Amygdala (tissue), 56 donors: Measurements from ENCODE around the gene ATXN7L1.
"Not testable (repeated sequence)": the region's sequence is repeated elsewhere in the genome, so short reads cannot be mapped to it uniquely, and the experiment has no call there.

Experiments used
- DNase-seq, 56 donors: peaks; one replicate each; lab custom pipeline; 2025; lab: John Stamatoyannopoulos, UW

ATXN7L1 gene

DNA sequence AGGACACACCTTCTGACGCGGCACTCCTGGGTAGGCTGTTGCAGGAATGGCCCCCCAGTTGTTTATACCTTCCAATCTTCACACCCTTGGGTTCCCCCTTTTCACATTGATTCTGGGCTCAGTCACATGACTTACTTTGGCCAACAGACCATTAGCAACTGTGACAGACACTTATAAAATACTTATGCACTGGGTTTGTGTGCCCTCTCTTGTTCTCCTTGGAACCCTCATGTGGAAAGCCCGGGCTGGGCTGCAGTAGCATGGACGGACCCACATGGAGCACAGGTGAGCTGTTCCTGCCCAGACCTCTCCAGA is 69.0 kb downstream of the ATXN7L1 start:
- no peak for DNase-seq

DNA sequence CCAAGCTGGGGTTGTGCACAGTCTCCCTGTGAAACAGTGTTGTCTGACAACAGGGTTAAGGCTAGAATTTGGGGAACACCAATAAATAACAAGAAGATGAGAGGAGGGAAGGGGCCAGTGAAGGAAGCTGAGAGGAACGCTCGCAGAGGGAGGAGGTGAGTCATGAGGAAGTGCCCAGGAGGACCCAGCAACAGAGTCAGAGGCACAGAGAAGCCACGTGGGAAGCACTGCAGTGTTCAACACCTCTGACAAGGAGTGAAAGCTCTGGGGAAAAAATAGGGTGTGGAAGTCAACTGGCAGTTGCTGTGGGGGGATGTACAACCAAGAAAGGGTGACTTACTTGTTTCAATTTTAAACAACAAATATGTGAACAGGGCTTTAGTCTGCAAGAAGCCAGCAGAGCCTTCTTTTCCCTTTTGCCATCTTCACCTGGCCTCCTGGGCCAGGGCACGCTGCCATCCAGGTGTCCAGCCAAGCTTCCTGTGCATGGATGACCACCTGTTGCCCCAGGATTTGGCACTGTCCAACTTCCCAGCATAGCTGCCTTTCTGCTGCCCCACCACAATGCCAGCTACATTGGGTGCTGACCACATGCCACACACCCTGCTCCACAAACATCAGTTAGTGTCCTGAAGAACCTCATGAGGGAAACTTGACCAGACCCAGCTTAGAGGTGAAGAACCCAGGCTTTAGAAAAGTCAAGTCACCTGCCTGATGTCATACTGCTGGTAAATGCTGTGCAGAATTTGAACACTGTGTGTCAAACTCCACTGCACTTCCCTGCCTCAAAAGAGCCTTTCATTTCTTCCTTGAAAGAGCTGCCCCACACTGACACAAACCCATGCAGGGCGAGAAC is 69.6 kb downstream of the ATXN7L1 start:
- DNase-seq = peak in 1 of 56 donors; percentile 17

DNA sequence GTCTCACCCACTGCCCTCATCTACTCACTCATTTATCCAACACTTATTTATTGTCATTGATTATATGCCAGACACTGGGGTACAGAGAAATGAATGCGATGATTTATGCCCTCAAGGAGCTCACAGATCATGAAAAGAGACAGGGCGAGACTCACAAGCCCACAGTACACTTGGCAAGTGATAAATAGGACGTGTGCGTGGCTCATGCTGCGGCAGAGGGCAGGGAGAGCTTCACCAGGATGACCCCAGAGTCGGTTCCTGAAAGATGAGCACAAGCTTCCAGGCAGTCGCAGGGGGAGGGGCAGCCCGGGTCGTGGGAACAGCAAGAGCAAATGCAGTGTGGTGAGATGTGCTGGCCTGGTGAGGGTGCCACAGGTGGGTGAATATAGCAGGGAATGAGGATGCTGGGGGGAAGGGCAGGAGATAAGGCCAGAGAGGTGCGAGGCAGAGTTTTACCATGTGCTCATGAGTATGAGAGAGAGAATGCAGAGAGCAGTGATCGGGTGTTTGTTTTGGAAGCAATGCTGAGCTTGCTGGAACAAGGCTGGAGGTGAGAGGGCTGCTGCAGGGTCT is 70.9 kb downstream of the ATXN7L1 start:
- no peak for DNase-seq

DNA sequence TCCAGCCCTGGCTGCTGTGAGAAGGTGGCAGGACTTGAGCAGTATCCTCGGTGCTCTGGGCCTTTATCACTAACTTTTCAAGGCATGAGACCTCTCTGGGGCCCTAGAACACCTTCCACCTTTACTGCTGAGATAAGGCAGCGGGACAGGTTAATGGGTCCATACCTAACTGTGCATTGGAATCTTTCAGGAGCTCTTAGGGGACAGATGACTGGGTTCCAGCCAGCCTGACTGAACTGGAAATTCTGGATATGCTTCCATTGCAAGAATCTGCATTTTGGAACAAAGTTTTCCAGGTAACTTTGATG is 73.0 kb downstream of the ATXN7L1 start:
- no peak for DNase-seq

DNA sequence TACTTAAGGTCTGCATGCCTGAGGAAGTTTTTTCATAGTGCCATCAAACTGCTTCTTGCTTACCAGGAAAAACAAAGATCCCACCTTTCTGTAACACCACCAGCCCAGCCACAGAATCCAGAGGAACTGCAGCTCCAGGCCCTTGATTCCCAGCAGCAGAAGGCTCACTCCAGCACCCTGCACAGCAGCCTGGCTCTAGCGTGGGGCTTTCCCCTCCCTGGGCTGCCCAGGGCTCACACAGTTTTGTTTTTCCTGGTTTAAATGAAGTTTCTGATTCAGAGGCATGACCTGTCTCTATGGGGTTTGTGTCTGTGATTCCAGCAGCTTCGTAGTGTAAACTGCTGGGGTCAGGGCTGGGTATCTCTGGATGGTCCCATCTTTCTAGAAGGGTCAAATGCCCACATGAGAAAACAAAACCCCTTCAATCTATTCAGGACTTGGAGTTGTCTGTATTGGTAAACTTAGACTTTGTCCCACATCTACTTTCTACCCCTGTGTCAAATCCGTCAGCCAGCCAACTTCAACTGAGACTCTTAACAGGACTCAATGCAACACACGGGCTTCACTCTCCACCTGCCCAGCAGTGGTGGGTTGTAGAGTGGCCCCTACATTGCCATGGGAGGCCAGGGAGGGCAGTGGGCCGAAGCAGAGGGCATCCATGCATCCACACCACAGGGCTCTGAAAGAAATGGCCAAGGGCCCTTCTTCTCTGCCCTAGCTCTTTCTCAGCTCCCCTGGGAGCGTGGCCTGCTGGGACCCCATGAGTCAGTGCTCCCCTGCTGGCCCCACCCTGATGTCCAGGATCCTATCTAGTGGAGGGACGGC is 73.6 kb downstream of the ATXN7L1 start:
- DNase-seq = no peak

DNA sequence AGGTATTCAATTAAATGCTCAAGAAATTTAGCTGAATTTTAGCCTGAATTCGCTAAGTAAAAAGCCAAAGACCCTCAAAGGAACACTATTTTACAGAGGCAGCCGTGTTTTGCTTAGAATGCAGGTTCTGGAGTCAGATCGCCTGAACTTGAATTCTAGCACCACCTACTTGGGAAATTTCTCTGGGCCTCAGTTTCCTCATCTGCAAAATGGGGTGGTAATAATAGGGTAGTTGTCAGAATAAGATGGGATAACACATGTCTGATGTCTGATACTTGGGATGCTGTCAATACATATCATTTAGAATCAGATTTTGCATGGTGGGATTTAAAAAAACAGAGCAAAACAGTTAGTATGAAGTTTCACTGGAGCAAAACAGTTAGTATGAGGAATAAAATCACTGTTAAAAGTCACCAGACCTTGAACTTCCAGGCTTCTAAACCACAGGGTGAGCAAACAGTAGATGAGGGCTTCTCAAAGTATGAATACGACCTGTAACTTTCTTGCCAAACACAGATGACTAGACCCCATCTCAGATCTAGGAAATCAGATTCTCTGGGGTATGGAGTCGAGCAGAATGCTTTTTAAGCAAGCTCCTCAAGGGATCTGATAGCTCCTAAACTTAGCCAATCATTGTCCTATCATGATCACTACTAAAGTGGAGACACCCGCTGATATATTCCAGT is 75.4 kb downstream of the ATXN7L1 start:
- no peak for DNase-seq

DNA sequence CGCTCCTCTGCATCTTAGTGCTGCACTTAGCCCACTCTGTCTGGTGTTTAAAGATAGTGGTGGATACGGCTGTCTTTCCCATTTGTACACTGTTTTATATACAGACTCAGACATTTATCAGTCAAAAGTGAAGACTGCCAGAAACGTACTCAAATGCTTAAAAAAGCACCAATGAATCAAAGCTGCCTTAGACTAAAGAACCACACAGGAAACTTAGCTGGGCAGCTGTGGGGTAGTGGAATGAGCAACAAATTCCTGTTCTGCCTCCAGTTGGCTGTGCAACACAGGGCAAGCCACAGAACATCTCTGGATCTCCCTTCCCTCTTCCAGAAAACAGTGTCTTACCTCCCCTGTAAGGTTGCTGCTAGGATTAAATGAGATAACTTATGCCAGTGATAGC is 76.0 kb downstream of the ATXN7L1 start:
- DNase-seq = no peak

DNA sequence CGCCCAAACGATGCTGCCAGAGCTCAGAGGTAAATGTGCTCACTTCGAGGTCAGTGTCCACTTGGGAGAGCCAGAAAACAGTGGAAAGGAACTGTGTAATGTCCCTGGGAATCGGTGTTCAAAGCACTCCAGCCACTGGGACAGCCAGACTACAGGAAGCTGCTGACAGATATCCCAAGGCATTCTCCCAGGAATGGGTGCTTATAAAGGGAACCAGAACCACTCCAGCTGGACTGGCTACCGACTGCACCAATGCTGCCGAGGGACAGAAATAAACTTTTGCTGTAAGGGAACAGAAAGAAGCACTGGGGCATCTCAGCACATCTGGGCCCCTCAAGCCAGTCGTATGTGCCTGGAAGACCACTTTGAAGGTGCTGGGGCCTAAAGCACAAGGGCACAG is 76.7 kb downstream of the ATXN7L1 start:
- no peak for DNase-seq

DNA sequence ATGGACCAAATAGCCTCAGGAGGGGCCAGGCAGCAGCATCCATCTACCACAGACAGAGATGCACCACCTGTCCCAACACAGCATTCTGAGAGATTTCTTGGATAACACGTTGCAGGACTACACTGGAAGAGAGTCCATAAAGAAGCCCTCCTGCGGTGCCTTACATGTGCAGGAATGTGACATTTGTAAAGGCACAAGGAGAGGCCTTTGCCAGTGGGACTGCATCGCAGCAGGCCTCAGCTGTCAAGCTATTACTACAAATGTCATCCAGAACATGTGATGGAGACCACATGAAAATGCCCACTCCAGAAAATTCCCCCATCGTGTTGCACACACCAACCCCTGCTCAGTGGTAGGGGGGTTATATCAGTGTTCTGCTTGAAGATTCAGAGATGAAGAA is 77.4 kb downstream of the ATXN7L1 start:
- no peak for DNase-seq

DNA sequence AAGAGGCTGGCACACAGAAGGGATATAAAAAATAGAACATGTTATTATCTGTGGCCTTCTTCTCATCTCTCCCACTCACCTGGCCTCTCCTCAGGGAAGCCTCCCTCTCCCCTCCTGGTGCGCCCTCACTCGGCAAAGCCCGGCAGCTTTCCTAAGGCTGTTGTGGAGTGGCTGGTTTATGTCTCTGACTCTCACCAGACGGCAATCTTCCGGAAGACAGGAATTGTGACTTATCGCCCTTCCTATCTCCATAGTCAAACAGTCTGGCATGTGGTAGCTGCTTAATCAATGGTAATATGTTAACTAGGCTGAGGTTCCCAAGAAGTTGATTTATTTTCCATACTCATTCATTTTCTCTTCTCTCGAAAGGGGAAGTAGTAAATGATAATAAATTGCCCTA is 78.7 kb downstream of the ATXN7L1 start:
- peak in 1 of 56 donors; percentile 3 for DNase-seq

DNA sequence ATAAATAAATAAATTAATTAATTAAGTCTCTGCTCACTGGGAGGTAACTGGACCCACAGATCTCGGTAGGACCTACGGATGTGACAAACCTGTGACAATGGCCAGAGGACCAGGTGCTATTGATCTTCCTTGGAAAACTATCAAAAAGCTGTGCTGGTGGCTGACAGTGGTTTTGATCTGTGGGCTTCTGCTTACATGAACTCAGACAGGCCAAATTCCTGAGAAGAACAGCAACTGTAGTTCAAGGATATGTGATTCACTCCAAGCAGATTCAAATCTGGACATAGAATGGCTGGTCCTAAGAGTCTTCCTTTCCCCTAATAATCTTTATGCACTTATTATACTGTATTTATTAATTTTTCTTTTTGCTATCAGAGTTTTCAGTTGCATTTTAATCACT is 80.0 kb downstream of the ATXN7L1 start:
- DNase-seq = no peak

DNA sequence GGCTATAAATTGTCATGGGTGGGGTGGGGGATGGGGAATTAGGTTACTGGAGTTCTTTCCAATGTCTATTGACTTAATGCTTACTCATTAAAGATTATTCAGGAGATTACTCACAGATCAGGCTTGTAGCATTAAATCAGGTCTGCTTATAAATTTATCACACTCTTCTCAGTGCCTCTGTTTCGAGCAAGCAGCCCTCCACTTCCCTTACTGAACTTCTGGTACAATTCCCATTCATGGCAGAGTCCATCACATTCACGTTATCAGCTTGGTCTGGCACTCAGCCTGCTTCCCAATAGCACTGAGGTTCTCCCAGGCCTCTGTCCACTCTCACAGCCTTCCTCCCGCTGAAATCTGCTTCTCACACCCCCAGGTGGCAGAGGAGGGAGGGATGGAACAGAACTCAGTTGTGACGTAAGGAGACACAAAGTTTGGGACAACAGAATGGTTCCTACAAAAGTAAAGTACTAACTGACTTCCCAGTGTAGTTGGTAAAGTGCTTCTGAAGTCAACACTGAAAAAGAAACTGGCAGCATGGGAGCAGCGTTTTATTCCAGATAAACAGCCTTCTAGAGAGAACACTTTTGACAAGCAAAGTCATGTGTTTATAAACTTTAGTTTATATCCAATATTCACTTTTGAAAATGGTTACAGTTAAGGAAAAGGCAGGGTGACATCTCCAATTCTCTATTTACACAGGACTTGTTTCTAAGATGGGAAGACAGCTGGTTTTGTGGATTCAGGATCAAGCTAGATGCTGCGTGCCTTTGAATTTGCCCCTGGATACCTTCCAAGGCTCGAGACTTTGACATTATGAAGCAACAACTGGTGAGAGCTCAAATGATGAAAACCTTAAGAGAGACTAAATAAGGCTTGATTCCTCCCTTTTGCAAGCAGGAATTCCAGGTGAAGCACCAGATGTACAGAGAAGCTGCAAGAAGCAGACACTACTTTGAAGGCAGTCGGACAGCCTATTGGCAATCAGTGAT is 81.4 kb downstream of the ATXN7L1 start:
- DNase-seq = no peak

DNA sequence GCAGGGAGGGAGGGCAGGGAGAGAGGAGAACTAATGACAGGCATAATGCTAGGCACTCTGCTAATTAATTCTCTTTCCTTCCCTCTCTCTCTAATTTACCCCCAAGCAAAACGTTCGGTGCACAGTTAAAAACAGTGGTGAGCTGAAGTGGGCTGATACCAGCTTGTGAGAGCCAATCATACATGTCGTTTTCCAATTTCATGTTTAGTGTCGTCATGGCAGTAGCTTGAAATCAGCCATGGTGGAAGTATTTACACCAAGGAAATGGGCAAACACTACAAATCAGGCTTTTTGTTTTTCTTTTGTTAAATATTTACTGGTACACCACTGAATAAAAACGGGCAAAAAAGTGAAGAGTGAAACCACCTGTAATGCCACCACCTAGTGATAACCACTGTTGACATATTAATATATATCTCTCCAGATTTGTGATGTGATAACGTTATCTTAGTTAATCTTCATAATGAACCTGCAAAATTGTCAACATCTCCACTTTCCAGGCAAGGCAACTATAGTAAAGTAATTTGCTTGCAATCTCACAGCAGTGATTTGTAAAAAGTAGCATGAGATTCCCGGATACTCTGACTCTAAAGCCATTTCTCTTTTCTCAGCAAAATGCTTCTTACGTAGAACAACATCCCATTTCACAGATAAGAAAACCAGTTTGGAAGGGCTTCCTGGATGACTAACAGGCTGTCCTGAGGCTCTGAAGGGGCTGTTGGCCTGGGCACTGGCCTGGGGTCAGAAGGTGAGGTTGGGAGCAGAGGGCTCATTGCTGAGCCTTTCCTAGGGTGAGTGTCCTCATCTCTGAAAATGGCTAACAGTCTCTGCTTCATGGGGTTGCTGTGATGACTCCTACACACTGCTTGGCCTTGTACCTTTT is 83.7 kb downstream of the ATXN7L1 start:
- no peak for DNase-seq

DNA sequence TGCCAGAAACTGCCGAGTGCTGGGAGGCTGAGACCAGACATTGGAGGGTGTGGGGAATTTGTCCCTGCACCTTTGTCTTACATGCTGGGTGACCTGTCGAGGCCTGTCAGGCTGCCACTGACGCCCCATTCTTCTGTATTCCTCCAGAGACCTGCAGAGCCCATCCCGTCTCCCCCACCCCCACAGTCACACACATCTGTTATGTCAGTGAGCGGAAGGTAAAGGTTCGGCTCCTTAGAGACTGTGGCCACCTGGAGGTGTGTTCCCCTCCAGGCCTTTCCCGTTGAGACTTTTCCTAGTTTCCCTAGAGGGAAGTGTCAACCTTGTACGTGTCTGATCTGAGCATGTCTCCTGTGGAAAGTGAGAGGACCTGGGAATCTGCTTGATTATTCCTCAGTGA is 84.5 kb downstream of the ATXN7L1 start:
- no peak for DNase-seq

DNA sequence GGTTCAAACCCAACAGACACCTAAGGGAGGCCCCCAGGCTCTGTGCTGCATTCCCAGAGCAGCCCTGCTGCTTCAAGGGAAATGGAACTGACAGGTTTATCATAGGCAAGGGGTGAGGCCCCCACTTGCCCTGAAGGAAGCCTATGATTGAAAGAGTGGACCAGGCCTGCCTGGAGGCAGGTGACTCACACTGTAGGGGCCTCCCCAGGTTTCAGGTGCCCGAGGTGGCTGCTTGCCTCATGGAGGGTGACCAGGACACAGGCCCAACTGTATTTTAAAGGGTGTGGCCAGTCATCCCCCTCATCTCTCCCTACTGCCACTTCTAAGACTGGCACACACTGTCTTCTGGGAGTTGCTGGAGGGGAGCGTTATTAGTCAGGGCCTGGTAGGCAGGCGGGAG is 85.4 kb downstream of the ATXN7L1 start:
- DNase-seq = no peak

DNA sequence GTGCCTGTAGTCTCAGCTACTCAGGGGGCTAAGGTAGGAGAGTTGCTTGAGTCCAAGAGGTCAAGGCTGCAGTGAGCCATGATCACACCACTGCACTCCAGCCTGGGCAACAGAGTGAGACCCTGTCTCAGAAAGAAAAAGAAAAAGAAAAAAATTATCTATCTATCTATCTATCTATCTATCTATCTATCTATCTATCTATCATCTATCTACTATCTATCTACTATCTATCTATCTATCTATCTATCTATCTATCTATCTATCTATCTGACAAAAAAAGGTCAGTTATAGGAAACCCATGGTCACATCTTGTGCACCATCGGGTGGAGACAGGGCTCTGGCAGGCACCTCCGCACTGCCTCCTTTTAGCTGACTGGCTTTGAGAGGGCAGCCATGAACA is 85.9 kb downstream of the ATXN7L1 start:
- DNase-seq = not testable (repeated sequence)

DNA sequence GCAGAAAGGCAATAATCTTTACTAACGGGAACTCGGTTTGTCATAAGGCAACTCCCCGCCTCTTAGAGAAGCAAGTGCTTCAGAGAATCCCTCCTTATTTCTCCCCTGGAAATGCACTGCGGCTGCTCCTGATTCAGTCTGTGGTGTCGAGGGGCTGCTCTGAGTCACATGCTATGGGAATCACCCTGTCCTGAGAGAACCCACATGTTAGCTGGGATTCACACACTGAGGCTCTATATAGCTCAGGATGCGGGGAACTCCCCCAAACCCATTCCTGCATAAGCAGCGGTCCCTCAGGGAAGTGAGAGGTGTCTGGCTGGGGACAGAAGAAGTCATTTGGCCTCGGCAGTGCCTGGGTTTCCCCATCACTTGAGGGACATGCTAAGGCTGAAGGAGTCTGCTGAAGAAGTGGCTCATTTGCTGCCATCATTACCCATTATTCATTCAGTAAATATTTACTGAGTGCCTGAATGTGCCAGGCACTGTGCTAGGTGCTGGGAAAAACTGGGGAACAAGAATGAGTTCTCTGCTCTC is 87.5 kb downstream of the ATXN7L1 start:
- DNase-seq = no peak

DNA sequence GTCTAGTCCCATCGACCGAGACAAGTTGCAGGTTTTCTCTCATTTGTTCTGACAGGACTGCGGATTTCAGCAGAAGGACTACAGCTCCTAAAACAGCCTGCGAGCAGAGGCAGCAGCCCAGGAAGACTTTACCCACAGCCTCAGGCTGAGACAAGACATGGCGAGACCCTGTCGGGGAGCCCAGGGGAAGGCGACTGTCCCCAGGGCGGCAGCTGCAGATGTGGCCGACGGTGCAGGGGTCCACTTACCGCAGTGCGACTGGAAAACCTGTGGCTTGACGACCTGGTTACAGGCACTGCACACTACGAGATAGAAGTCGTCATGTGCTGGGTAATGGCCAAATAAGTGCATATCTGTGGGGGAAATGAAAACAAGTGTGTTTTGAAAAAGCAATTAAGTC is 88.0 kb downstream of the ATXN7L1 start:
- DNase-seq = no peak

DNA sequence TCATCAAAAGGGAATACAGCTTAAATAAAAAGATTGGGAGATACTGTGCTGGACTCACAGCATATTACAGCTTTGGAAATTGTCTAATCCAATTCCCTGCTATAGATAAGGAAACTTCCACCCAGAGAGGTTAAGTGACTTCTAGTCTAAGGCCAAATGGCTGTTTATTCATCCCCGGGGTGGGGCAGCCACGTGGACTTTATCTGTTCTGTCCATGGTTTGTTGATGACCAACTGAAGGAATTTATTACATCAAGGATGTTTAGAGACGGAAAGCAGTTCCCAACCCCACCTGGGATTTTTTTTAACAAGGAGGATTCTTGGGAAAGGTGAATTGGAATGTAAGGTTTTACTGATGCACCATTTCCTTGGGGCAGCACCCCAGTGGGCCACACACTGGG is 88.6 kb downstream of the ATXN7L1 start:
- no peak for DNase-seq
